DND-41 (cell line): ENCODE results near the gene TTC12.

Experiments
- ATAC-seq: fragments of 200-7000 bp; cut with Tn5 transposase; 3 replicates; pipeline ENCODE4 v1.9.1; 2021; ENCODE audit warnings: low read depth; ENCODE audit not compliant: insufficient read depth
- DNase-seq: peaks from one replicate; pipeline ENCODE4 v3.0.0-alpha.2; 2020
- H2AFZ ChIP-seq: 2 replicates; pipeline ENCODE4 v1.6.0; 2012; ENCODE audit warnings: low read depth, low read length
- H3K27ac ChIP-seq: 2 replicates; pipeline ENCODE4 v1.5.1; 2012; ENCODE audit warnings: low read length, inconsistent platforms
- H3K27me3 ChIP-seq: fragments of 200-600 bp; sonication (generic); 2 replicates; pipeline ENCODE4 v1.6.0; 2012; ENCODE audit warnings: low read length, mild to moderate bottlenecking, inconsistent platforms; ENCODE audit not compliant: insufficient read depth, poor library complexity
- H3K36me3 ChIP-seq: 2 replicates; pipeline ENCODE4 v1.5.1; 2012; ENCODE audit warnings: low read length, inconsistent platforms; ENCODE audit not compliant: insufficient read depth
- H3K4me1 ChIP-seq: 2 replicates; pipeline ENCODE4 v1.5.1; 2012; ENCODE audit warnings: mild to moderate bottlenecking, low read length; ENCODE audit not compliant: insufficient read depth
- H3K4me2 ChIP-seq: 2 replicates; pipeline ENCODE4 v1.6.0; 2012; ENCODE audit warnings: mild to moderate bottlenecking, moderate library complexity, low read length, inconsistent platforms; ENCODE audit not compliant: insufficient read depth
- H3K4me3 ChIP-seq, 2 experiments: fragments of 200-600 bp in 1 of 2; shearing (Covaris generic) in 1 of 2; 2 replicates each; pipeline ENCODE4 v1.5.1; 2012 to 2016; ENCODE audit warnings: inconsistent platforms in 2 of 2, low read length in 2 of 2, mild to moderate bottlenecking in 2 of 2, low read depth in 1 of 2, moderate library complexity in 1 of 2
- H3K79me2 ChIP-seq: 2 replicates; pipeline ENCODE4 v1.6.0; 2012; ENCODE audit warnings: low read length, inconsistent platforms; ENCODE audit not compliant: insufficient read depth
- H3K9ac ChIP-seq: 2 replicates; pipeline ENCODE4 v1.6.0; 2012; ENCODE audit warnings: low read depth, mild to moderate bottlenecking, inconsistent platforms, low read length, moderate library complexity
- H3K9me3 ChIP-seq: 2 replicates; pipeline ENCODE4 v1.5.1; 2012; ENCODE audit warnings: low read length, moderate library complexity, mild to moderate bottlenecking, inconsistent platforms; ENCODE audit not compliant: insufficient read depth, severe bottlenecking
- H4K20me1 ChIP-seq: 2 replicates; pipeline ENCODE4 v1.6.0; 2012; ENCODE audit warnings: low read length; ENCODE audit not compliant: insufficient read depth
- CTCF ChIP-seq: IDR thresholded peaks from 2 replicates; pipeline ENCODE4 v1.5.1; 2012; ENCODE audit warnings: borderline replicate concordance, low read length, moderate library complexity, mild to moderate bottlenecking; ENCODE audit not compliant: poor library complexity, severe bottlenecking; ENCODE audit errors: extremely low read depth
- EZH2 ChIP-seq: IDR thresholded peaks from 3 replicates; pipeline ENCODE4 v1.6.1; 2012; ENCODE audit warnings: borderline replicate concordance, low read depth, mild to moderate bottlenecking, moderate library complexity, low read length, inconsistent platforms; ENCODE audit not compliant: severe bottlenecking

The TTC12 gene

DNA sequence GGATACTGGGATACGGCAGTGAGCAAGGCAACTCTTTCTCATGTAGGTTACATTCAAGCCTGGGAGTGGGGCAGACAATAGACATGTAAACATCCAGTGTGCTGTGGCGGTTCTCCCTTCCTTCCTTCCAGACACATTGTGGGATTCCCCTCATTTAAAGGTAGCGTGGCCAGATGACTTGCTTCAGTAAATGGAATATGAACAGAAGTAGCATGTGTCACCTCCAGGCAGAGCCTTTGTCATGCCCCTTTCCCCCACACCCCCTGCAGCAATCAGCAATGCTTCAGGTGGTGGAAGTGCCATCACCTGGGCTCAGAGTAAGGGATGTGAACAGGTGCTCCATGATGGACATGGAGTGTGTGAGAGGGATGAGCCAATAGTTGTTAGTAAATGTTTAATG is 34.8 kb upstream of the TTC12 start:
- no peak overlapping the region for H3K27ac ChIP-seq
- DNase-seq (no peak), ATAC-seq (no peak)
- no peak overlapping the region for H3K9ac ChIP-seq
- no peak overlapping the region for H3K4me3 ChIP-seq
- H2AFZ ChIP-seq = no peak overlapping the region
- no peak overlapping the region for H3K4me2 ChIP-seq
- H3K36me3 ChIP-seq = no peaks in the 10 kb centered on the region
- no peaks in the 10 kb centered on the region for H3K27me3 ChIP-seq
- no peaks in the 10 kb centered on the region for H3K9me3 ChIP-seq
- TF ChIP-seq CTCF (no peak), EZH2 (no peak)
- H3K4me1 ChIP-seq = no peaks in the 10 kb centered on the region
- H3K79me2 ChIP-seq = no peaks in the 10 kb centered on the region
- H4K20me1 ChIP-seq = no peaks in the 10 kb centered on the region

DNA sequence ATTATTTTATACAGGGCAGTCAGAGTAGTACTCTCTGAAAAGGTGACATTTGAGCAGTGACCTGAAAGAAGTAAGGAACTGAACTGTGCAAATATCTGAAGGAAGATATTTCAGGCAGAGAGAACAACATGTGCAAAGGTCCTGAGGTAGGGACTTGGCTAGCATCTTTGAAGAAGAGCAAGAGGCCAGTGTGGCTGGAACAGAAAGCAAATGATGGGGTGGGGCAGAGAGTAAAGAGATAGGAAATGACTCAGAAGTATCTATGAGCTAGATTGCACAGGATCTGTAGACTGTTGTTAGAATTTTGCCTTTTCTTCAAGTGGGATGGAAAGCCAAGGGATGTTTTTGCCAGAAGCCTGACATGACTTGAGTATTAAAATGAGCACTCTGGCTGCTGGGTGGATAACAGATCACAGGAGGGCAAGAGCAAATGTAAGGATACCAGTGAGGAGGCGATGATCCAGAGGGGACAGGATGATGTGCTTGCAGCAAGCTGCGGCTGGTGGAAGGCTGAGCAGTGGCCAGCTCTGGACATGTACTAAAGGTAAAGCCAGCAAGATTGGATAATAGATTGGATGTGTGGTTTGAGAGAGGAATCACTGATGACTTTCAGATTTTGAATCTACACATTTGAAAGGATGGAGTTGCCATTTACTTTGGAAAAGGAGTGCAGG is 33.2 kb upstream of the TTC12 start:
- Histone ChIP-seq H3K79me2 (no peaks in the 10 kb centered on the region), H2AFZ (no peak overlapping the region), H3K9ac (no peak overlapping the region), H3K4me2 (no peak overlapping the region), H3K4me3 (no peak overlapping the region), H4K20me1 (no peaks in the 10 kb centered on the region), H3K27ac (no peak overlapping the region), H3K36me3 (no peaks in the 10 kb centered on the region), H3K4me1 (no peaks in the 10 kb centered on the region), H3K27me3 (no peaks in the 10 kb centered on the region), H3K9me3 (no peaks in the 10 kb centered on the region)
- DNase-seq (no peak), ATAC-seq (no peak)
- no peak for TF ChIP-seq EZH2
- TF ChIP-seq CTCF = no peak

DNA sequence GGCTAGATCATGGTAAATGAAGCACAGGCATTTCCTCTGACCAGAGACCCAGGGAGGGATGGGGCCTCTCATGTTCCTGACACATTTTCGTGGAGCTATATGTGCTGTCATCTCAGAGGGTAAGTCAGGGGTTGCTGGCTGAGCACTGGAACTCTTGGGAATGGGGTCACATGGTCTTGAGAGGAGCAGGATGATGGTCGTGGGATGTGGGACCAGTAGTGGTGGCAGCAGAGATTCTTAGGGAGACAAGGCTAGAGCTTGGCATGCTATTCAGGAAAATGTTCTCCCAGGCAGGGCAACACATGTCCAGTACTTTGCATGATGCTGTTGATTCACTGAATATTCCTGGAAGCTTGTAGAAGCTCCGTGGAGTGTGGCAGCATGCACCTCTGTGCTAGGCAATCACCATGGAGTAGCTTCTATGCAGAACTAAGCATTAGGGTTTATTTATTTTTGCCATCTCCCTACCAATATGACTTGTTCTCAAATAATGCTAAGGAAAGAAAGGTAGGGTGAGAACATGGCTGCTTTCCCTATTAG is 31.4 kb upstream of the TTC12 start:
- no peak overlapping the region for H3K4me3 ChIP-seq
- DNase-seq (no peak), ATAC-seq (no peak)
- H4K20me1 ChIP-seq = no peaks in the 10 kb centered on the region
- no peaks in the 10 kb centered on the region for H3K9me3 ChIP-seq
- H2AFZ ChIP-seq = no peak overlapping the region
- no peaks in the 10 kb centered on the region for H3K79me2 ChIP-seq
- no peak overlapping the region for H3K27ac ChIP-seq
- no peaks in the 10 kb centered on the region for H3K27me3 ChIP-seq
- no peak overlapping the region for H3K9ac ChIP-seq
- TF ChIP-seq CTCF (no peak), EZH2 (no peak)
- no peak overlapping the region for H3K4me2 ChIP-seq
- no peaks in the 10 kb centered on the region for H3K36me3 ChIP-seq
- no peaks in the 10 kb centered on the region for H3K4me1 ChIP-seq
